ENCODE results near the gene OXNAD1.

Gene OXNAD1

DNA sequence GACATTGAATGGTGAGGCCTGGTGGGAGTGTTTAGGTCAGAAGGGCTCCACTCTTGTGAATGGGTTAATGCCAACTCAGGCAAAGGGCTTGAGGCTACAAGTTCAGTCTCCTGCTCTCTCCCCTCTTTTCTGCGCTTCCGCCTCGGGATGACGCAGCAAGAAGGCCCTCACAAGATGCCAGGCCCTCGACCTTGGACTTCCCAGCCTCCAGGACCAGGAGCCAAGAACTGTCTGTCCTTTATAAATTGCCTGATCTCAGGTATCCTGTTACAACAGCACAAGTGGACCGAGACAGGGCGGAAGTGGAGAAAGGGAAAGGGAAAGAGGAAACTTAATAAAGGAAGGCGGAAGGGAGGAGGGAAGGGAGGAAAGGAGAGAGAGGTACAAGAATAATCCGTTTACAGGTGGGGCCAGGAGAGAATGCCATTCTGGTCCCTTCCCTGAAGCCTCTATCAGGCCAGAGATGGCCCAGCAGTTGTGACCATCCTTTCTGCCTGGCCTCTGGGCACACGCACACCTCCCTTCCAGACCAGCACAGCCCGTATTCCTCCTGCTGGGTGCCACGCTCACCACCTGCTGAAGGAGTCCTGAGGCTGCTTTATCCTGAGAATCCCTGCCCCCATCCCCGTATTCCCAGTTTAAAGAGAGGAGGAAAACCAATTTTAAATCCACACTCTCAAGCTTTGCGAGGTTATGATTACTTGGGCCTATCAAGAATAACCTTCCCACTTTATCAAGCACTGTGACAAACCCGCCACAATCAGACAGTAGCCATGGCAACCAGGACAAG lies 64.2 kb downstream of the OXNAD1 start:
- DNase-seq, result no peak

DNA sequence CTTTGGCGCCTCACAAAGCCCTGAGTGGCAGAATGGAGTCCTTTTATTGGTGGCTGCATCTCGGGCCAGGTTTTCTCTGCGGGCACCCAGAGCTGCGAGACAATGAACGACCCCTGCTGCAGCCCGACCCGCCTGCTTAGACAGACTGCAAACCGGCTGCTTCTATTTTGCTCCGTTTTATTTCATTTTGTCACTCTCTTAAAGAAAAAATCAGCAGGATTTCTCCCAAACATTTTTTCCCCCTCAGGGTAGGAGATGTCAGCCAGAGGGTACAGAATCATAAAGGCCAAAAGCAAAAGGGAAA lies 64.8 kb downstream of the OXNAD1 start:
- DNase-seq, result no peak

DNA sequence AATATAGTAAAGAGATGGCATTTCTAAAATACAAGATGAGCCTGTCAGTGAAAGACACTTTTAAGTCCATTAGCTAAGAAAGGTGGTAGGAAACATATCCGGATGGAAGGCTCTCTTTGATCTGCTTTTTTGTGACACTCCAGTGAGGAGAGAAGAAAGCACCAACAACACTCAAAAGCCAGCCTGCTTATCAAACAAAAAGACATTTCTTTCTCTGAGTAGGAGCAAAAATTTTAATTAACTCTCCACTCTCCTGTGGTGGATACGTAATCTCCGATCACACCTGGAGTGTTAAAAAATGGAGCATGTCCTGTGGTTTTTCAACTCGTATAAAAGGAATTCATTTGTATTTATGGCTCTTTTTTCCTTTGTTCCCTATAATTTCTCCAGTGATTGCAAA lies 65.3 kb downstream of the OXNAD1 start:
- DNase-seq, result no peak

DNA sequence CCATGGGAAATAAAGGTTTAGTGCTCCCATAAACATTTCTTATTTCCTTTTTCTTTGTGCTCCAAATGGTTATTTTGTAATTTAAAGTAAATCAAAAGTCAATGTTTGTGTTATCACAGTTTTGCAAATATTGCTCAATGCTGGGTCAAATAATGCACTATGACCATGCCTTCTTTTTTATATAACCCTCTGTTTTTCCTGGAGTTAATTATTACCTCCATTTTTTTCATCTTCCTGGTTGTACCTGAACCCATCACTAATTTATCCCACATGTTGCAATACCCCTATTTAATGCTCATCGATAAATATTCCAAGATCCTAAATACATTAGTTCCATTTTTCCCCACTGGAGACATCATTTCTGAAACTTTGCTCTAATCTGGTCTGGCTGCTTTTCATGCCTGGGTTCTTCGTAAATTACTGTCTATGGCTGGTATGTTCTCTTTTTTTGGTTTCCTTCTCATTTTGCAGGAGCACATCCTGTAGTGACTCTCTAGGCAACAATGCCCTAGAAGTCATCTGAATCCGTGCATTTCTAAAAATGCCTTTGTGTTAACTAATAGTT lies 66.4 kb downstream of the OXNAD1 start:
- DNase-seq, result no peak

DNA sequence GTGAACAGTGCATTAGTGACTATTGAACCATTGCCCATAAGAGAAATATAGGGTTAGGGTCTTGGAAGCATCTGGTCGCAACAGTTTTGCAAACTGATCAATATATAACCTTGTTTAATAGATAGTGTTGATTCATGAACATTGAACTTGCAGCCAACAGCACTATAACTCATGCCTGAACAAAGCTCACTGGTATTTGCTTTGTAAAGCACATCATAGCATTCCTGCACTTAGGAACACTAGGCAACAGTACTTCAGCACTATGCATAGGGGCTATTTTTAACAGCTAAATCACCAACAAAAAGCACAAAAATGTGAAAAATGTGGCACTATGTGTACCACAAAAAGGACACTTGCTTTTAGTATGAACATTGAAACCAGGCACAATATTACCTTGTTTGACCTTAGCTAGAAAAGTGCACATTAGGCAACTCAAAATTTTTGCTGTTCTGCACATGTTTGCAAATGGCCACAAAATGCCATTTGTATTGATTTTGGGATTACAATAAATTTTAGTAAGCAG lies 68.0 kb downstream of the OXNAD1 start:
- no peak for DNase-seq

DNA sequence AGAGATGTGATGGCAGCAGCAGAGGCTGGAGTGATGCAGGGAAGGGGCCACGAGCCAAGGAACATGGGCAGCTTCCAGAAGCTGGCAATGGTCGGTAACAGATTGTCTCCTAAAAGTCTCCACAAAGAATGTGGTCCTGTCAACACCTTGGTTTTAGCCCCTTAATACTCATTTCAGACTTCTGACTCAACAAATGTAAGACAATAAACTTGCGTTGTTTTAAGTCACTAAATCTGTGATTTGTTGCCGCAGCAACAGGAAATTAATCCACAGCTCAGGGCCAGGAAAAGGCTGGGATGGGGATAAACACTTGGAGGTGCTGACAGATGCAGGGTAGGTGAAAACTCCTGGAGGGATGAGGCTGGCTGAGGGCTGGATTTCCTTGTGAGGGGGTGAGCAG lies 69.9 kb downstream of the OXNAD1 start:
- no peak for DNase-seq

DNA sequence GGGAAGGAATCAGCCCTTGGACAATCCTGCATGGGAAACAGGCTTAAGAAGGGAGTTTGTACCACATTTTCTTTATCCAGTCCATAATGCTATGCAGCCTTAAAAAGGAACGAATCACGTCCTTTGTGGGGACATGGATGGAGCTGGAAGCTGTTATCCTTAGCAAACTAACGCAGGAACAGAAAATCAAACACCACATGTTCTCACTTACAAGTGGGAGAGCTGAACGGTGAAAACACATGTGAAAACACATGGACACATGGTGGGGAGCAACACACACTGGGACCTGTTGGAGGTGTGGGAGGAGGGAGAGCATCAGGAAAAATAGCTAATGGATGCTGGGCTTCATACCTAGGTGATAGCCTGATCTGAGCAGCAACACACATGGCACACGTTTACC lies 70.3 kb downstream of the OXNAD1 start:
- DNase-seq, result no peak

DNA sequence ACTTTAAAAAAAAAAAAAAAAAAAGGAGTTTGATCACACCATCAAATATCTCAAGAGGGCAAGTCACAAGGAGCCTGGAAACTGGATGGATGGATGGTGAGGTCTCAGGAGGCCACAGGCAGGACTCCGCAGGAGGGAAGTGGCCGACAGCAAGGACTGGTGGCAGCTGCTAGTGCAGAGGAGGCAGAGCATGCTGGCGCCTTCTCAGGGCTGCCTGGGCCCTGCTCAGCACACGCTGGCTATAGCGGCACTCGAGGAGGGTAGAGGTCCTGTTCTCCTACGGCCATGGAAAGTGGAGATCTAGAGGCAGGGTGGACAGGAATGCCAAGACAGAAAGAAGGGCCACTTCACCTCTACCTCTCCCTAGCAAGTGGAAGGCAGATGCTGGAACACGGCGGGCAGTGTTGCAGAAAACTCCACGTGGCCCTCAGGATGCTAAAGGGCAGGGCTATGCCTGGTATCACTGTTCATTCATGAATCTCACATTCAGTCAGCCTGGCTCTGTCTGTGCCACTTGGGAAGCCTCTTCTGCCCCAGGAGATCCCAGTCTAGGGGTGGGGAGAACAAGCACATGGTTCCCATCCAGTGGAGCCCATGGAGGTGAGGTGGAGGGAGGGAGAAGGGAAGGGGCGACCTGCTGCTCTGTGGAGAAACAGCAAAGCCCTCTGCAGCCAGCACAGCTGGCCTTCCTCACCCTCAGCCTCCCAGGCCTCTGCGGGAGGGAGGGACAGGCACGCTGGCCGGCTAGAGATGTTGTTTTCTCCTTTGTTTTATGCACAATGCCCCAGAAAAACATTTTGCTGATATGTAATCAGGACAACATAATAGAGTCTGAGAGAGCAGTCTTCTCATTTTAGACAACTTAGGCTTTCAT lies 71.0 kb downstream of the OXNAD1 start:
- DNase-seq, result no peak

DNA sequence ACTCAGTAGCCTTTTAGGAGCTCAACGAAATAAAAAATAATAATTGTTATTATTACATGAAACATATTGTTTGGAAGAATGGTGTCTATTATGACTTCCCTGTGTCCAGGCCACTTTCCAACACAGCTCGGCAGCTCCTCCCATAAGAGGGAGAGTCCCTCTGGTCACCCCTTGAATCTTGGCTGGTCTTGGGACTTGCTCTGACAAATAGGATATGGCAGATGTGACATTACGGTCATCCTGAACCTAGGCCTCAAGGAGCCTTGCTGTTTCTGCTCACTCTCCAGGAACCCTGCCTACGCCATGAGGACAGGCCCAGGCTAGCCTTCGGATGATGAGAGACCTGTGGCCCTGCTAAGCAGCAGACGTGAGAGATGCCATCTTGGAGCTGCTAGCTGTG lies 71.8 kb downstream of the OXNAD1 start:
- no peak for DNase-seq

DNA sequence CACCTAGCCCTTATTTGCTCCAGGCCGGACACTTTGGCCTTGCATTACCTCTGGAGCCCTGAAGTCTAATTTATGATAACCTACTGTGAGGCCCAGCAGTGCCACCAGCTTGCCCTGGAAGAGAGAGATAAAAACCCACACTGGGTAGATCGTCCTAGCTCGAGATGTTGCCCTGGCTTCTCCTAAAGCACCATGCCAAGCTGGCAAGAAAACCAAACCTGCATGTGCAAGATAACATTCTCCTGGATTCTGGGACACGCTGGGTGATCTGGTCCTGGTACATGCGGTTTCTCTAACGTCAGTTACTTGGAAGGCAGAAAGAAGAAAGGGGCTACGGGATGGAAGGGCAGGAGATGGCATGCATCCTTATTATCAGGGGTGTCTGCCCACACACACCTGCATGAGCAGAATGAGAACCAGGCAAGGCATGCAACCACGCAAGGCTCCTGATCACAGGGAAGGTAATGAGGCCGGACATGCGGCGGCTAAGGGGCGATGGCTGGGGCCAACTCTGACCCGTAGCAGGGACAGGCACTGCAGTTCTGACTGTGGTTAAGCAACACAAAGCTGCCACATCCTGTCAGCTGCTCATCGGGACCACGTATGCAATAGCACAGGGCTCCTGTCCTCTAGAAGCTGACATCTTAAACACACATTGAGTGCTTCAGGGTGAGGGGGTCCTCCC lies 73.0 kb downstream of the OXNAD1 start:
- DNase-seq, result no peak

DNA sequence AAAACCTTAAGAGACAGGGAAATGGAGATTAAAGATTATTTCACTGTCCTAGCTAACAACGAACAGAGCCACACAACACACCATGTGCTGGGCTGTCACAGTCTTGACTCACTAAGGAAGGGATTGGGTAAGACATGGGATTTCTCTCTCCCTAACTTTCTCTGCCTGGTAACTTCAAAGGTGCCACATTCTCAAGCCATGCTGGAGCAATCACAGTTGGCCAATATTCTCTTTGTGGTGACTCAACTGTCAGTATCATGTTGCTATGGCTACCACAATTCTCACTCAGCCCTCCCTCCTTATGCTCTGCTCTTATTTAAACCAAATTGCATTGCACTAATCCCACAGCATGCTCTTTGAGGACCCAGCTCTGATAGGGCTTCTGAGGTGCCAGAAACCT lies 74.0 kb downstream of the OXNAD1 start:
- no peak for DNase-seq

DNA sequence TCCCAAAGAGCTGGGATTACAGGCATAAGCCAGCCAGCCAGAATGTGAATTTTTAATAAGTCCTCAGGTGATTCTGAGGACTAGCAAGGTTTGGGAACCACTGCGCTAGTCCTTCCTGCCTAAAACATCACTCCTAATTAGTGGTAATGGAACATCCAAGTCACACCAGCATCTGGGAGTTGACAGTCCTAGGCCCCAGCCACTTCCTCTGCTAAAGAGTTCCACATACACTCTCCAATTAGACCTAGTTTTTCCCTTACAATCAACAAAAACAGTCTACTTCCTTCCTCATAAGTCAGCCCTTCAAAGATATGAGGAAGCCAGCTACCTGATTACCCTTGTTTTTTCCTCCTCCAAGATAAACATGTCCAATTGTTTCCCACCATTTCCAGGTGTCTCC lies 78.1 kb downstream of the OXNAD1 start:
- no peak for DNase-seq

DNA sequence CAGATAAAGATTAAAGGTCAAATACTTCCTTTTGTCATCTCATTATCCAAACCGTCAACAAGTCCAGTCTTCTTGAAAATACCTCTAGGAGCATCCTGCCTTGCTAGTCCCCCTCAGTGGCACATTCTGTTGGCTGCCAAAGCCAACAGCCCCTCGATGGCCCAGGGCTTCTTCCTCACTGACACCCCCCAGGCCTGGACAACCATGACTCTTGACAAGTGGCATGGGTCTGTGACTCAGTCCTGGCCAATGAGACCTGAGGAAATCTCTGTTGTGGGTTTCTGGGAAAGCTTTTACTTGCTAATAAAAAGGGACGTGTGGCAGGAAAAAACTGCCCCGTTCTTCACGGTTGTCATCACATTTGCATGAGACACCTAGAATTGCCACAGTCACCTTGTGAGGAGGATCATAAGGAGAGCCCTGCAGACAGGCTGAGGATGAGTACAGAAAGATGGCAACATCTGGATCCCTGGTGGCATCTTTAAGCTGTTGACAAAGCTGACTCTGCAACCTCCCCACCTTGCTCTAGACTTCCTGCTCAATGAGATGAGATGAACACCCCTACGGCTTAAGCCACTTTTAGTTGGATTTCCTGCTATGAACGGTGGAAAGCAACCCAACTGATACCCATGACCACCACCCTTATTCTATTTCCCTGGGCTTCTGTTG lies 81.5 kb downstream of the OXNAD1 start:
- no peak for DNase-seq

DNA sequence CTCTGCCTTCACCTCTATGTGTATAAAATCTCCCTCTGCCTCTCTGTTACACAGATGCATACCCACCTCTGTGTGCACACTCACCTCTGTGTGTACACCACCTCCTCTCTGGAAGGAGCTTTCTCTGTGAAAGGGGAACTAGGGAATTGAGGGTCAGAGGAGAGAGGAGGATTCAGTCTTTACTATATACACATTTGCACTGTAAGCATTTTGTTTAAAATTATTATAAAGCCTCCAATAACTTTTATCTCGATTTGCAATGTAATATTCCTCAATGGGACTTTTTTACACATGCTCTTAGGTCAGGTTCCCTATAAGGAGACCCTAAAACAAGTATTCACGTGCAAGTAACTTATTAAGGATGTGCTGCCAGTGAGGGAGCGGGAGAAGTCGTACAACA lies 82.5 kb downstream of the OXNAD1 start:
- DNase-seq, result no peak

DNA sequence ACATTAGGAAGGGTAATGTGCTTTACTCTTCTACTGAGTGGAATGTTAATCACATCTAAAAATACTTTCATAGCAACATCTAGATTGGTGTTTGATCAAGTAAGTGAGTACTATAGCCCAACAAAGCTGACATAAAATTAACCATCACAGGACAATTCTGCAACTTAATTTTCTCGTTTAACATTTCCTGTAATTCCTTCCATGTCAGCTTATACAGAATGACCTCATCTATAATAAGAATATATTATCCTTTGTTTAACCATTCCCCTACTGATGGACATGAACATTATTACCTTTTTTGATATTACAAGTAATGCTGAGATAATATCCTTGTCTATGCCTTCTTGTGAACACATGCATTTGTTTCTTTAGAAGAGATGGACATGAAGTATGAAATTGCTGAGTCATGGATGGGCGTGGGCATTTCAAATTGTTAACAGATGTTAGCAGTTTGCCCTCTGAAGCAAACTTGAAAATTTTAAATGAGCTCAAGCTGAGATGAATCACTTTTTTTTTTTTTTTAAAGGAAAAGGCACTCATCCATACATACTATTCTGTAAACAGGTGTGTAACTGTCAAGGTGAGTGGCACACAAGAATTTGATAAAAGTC lies 85.1 kb downstream of the OXNAD1 start:
- DNase-seq, result no peak

DNA sequence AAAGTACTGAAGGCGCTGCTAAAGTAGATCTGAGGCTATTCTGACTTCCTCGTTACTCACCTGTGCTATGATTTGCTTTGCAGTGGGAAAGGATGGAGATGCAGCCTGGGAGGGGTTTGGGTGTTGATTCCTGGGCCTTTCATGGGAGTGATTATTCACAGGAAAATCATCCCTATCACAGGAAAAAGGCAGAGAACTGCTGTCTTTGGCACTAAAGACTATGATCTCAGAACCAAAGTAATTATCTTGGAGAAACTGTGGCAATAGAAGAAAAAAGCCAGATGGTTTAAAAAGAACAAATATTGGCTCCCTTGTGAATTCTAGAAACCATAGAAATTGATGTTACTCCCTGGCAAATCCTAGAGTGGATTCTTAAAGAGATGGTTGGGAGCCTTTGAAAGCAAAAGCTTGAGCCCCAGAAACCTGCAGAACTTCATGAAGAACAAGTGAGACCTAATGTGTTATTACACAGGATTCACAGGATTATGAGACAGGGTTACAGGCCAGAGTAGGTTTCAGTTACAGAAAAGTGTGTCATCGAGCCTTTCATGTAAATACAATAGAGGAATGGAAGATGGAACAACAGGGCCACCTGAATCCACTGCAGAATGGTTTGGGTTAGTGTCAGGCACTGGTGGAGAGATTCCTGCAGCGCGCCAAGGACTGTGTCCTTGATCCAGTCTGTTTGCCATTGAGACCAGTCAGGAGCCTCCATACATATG lies 85.7 kb downstream of the OXNAD1 start:
- DNase-seq, result no peak

DNA sequence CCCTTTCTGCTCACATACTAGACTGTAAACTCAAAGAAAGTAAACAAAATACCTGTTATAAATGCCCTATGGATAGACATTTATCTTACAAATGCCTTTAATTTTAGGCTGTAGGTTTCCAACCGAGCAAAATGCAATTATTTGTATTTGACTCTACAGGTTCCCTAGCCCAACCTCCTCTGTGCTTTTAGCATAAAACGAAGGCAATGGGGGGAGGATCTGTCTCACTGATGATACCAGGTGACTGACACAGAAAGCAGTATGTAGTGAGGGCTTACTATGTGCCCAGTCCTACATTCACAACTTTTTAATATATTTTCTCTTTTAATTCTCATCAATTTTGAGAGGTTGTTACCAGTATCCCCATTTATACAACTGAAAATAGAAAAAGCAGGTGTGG lies 87.4 kb downstream of the OXNAD1 start:
- DNase-seq, result no peak

DNA sequence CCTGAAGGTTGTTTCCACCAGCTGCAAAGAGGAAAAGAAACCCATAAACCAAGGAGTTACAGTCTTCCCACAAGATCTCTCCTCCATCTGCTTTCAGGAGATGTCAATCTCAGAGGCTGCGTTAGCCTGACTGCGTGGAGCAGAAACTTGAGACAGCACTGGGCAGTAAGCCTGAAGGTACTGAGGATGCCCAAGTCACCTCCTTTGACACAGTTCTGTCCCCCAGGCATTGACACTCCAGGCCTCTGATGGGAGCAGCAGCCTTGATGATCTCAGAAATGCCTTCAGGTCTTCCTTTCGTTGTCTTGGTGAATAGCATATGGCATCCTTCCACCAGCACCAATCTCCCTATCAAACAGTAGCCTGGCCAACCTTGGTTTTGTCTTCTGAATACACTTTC lies 89.3 kb downstream of the OXNAD1 start:
- no peak for DNase-seq
